ENCODE results near the gene CNTN5.

The CNTN5 gene

GRCh38 chr11:99020352-99021225 is at the start of gene CNTN5:
Gene CNTN5, plus strand, starts transcription at chr11:99020949.
- Mint-ChIP-seq H3K36me3 (no peaks in the 10 kb centered on the region), H3K9me3 (no peaks in the 10 kb centered on the region), H3K27me3 (peaks cover 31 to 39% of the 10 kb centered on the region in 2 donors), H3K4me3 (peak within 1 kb of the TSS; percentile 40 to 68), H3K4me1 (peaks cover 5 to 6% of the 10 kb centered on the region in 2 donors), H3K27ac (no peak within 1 kb of the TSS)
- peak; percentile 51 to 64 for ATAC-seq (replicated peaks)
- DNase-seq = peak; percentile 2

GRCh38 chr11:98979205-98979604 is 41.5 kb upstream of the CNTN5 start:
- Mint-ChIP-seq H3K4me1 (no peaks in the 10 kb centered on the region), H3K4me3 (no peak overlapping the region), H3K36me3 (no peaks in the 10 kb centered on the region), H3K27ac (no peak overlapping the region), H3K27me3 (no peaks in the 10 kb centered on the region), H3K9me3 (peaks cover 3 to 5% of the 10 kb centered on the region in 2 donors)
- DNase-seq = no peak
- no peak for ATAC-seq (replicated peaks)

- DNase-seq (no peak), ATAC-seq (replicated peaks) (peak; percentile 53 to 67)
- no peak overlapping the region for H3K4me3 Mint-ChIP-seq
- no peak overlapping the region for H3K27ac Mint-ChIP-seq
- H3K9me3 Mint-ChIP-seq = peaks cover 0 to 2% of the 10 kb centered on the region in 2 donors
- peaks cover 23 to 24% of the 10 kb centered on the region in 2 donors for H3K27me3 Mint-ChIP-seq
- H3K4me1 Mint-ChIP-seq = peaks cover 5 to 6% of the 10 kb centered on the region in 2 donors
- H3K36me3 Mint-ChIP-seq = no peaks in the 10 kb centered on the region
These were observed 4.9 kb upstream of the CNTN5 start for GRCh38 chr11:99015634-99016454.

DNA sequence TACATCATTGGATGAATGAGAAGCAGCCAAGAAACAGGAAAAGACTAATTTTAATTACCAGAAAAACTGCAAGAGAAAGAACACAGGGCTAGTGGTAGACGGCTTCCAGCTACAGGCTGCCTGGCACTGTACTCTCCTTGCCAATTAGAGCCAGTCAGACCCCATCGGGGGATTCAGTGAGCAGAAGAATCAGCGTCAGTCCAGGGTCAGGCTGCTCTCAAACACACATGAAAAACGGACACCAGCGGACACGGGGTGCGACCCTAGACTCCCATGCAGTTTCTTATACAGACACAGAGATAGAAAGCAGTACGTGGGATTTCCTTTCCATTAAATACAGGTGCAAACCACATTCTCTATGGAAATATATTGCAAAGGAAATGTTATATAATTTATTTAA is 1.1 kb upstream of the CNTN5 start:
- DNase-seq = no peak
- peaks cover 31 to 39% of the 10 kb centered on the region in 2 donors for H3K27me3 Mint-ChIP-seq
- no peaks in the 10 kb centered on the region for H3K36me3 Mint-ChIP-seq
- H3K27ac Mint-ChIP-seq = no peak overlapping the region
- no peak for ATAC-seq (replicated peaks)
- peaks cover 5 to 6% of the 10 kb centered on the region in 2 donors for H3K4me1 Mint-ChIP-seq
- H3K9me3 Mint-ChIP-seq = no peaks in the 10 kb centered on the region
- peak overlapping the region in 1 of 2 donors; percentile 1 for H3K4me3 Mint-ChIP-seq

- no peak for DNase-seq
- Mint-ChIP-seq H3K36me3 (no peaks in the 10 kb centered on the region), H3K4me1 (no peaks in the 10 kb centered on the region), H3K27me3 (no peaks in the 10 kb centered on the region), H3K9me3 (no peaks in the 10 kb centered on the region), H3K4me3 (no peak overlapping the region), H3K27ac (no peak overlapping the region)
- ATAC-seq (replicated peaks) = no peak
These were observed 16.3 kb downstream of the CNTN5 start for GRCh38 chr11:99037057-99037456.

GRCh38 chr11:99063331-99063730 is 42.6 kb downstream of the CNTN5 start:
- ATAC-seq (replicated peaks) = no peak
- Mint-ChIP-seq H3K27ac (no peak overlapping the region), H3K36me3 (no peaks in the 10 kb centered on the region), H3K27me3 (no peaks in the 10 kb centered on the region), H3K4me3 (no peak overlapping the region), H3K4me1 (no peaks in the 10 kb centered on the region), H3K9me3 (no peaks in the 10 kb centered on the region)
- DNase-seq = no peak

- Mint-ChIP-seq H3K36me3 (no peaks in the 10 kb centered on the region), H3K9me3 (no peaks in the 10 kb centered on the region), H3K4me3 (no peak overlapping the region), H3K4me1 (no peaks in the 10 kb centered on the region), H3K27me3 (no peaks in the 10 kb centered on the region), H3K27ac (no peak overlapping the region)
- DNase-seq = no peak
- no peak for ATAC-seq (replicated peaks)
These were observed 44.4 kb downstream of the CNTN5 start for GRCh38 chr11:99065121-99065520.

GRCh38 chr11:99066618-99067317 is 46.0 kb downstream of the CNTN5 start:
- Mint-ChIP-seq H3K36me3 (no peaks in the 10 kb centered on the region), H3K27me3 (no peaks in the 10 kb centered on the region), H3K4me1 (no peaks in the 10 kb centered on the region), H3K27ac (no peak overlapping the region), H3K9me3 (no peaks in the 10 kb centered on the region), H3K4me3 (no peak overlapping the region)
- ATAC-seq (replicated peaks) (no peak), DNase-seq (no peak)

DNA sequence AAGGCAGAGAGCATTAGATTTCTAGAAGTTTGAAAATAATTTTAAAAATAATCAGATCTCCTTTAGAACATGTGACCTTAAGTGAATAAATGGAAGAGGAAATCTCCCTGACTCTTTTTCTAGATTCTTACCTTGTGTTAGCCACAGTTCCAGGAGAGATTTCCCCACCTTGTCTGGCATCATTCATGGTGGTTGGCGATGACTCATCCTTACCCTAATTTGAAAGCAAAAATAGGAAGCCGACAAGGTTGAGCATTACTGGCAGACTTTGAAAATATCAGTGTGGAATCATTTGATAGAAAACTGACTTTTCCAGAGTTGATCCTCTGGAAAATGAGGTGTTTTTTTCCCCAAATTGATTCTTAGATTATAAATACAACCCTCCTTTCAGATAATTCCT is 48.1 kb downstream of the CNTN5 start:
- Mint-ChIP-seq H3K9me3 (no peaks in the 10 kb centered on the region), H3K36me3 (no peaks in the 10 kb centered on the region), H3K27ac (no peak overlapping the region), H3K4me3 (no peak overlapping the region), H3K4me1 (no peaks in the 10 kb centered on the region), H3K27me3 (no peaks in the 10 kb centered on the region)
- DNase-seq (no peak), ATAC-seq (replicated peaks) (no peak)

DNA sequence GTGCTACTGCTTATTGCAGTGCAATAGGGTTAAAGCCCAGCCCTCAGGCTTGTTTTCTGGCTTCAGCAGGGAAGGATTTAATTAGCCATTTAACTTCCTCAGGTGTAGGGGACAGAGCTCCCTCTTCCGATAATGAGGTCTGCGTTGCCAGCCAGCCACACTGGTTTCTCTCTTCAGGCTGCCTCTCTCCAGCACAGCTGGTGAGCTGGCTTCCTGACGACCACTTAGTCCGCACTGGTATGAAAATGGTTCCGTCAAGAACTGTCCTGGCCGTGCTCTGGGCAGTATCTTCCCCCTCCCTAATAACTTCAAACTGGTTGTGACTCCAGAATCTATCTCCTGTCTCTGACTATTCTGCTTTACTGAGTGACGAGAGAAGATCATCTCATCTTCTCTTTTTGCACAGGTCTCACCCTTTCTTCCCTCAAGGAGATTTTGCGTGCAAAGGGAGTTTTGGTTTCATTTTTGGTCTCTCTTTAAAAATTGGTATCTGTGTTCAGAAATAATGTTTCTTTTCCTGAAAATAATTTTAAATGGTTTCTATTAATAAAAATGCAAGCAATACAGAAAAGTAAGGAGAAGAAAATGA is 49.2 kb downstream of the CNTN5 start:
- no peaks in the 10 kb centered on the region for H3K4me1 Mint-ChIP-seq
- H3K9me3 Mint-ChIP-seq = no peaks in the 10 kb centered on the region
- H3K4me3 Mint-ChIP-seq = peak overlapping the region; percentile 66 to 70
- no peak for DNase-seq
- H3K36me3 Mint-ChIP-seq = no peaks in the 10 kb centered on the region
- no peak overlapping the region for H3K27ac Mint-ChIP-seq
- no peaks in the 10 kb centered on the region for H3K27me3 Mint-ChIP-seq
- ATAC-seq (replicated peaks) = peak; percentile 39 to 57

- DNase-seq = no peak
- no peaks in the 10 kb centered on the region for H3K4me1 Mint-ChIP-seq
- H3K9me3 Mint-ChIP-seq = no peaks in the 10 kb centered on the region
- H3K36me3 Mint-ChIP-seq = no peaks in the 10 kb centered on the region
- H3K4me3 Mint-ChIP-seq = no peak overlapping the region
- no peaks in the 10 kb centered on the region for H3K27me3 Mint-ChIP-seq
- H3K27ac Mint-ChIP-seq = no peak overlapping the region
- no peak for ATAC-seq (replicated peaks)
These were observed 58.8 kb downstream of the CNTN5 start for GRCh38 chr11:99079576-99079975.

DNA sequence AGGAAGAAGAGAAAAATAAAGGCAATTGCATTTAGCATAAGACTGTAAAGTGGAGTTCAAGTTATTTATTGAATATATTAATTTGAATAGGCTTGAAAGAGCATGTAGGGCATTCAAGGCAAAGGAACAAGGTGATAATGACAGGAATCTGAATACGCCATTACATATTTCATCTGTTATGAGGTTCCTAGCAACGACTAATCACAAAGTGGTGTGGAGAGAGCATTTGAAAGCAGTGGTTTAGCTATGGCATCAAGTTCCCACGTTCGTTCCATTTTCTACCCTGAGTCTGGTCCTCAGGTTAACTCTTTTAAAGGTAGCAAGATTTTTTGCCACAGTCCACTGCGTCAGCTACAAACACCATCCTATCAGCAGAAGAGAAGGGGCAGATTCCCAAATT is 59.4 kb downstream of the CNTN5 start:
- no peaks in the 10 kb centered on the region for H3K4me1 Mint-ChIP-seq
- H3K4me3 Mint-ChIP-seq = no peak overlapping the region
- H3K27ac Mint-ChIP-seq = no peak overlapping the region
- no peak for ATAC-seq (replicated peaks)
- H3K9me3 Mint-ChIP-seq = no peaks in the 10 kb centered on the region
- no peak for DNase-seq
- H3K27me3 Mint-ChIP-seq = no peaks in the 10 kb centered on the region
- no peaks in the 10 kb centered on the region for H3K36me3 Mint-ChIP-seq

- H3K4me1 Mint-ChIP-seq = no peaks in the 10 kb centered on the region
- no peak for DNase-seq
- no peak overlapping the region for H3K27ac Mint-ChIP-seq
- no peak overlapping the region for H3K4me3 Mint-ChIP-seq
- peaks cover 5 to 14% of the 10 kb centered on the region in 2 donors for H3K9me3 Mint-ChIP-seq
- no peaks in the 10 kb centered on the region for H3K27me3 Mint-ChIP-seq
- H3K36me3 Mint-ChIP-seq = no peaks in the 10 kb centered on the region
- no peak for ATAC-seq (replicated peaks)
These were observed 77.5 kb downstream of the CNTN5 start for GRCh38 chr11:99098258-99098657.

GRCh38 chr11:99098751-99099150 is 78.0 kb downstream of the CNTN5 start:
- H3K36me3 Mint-ChIP-seq = no peaks in the 10 kb centered on the region
- no peak for DNase-seq
- H3K27me3 Mint-ChIP-seq = no peaks in the 10 kb centered on the region
- H3K9me3 Mint-ChIP-seq = peaks cover 5 to 14% of the 10 kb centered on the region in 2 donors
- H3K4me1 Mint-ChIP-seq = no peaks in the 10 kb centered on the region
- no peak overlapping the region for H3K27ac Mint-ChIP-seq
- no peak for ATAC-seq (replicated peaks)
- H3K4me3 Mint-ChIP-seq = no peak overlapping the region
